ENCODE data around the gene FBXO31.

DNA sequence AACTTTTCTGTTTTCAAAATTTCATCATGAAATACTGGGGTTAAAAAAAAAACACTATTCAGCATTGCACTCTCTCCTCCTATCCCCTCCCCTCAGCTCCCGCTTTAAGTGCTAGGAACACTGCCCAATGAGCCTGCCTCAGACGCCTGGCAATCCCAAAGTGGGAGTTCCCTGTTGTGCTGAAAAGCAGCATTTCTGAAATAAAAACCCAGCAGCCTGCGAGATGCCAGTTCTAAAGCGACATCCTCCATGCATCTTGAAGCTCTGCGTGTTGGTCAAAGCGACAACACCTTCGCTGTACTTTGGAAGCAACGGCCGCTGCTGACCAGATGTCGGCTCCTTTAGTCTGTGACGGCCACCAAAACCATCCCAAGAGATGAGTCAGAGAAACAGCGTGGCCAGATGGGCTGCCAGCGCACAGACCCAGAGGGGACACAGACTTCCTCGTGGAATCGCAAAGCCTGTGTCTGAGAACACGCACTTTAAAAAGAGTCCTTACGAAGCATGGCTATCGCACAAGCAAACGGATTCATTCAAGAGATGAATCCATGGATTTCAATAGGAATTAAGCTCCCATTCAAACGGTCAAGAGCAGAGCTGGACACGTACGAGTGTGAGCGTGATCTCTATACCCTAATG lies 32.8 kb downstream of the FBXO31 start:
- no peak for TF ChIP-seq ZNF274 (IDR thresholded peaks at IDR 0.05; ENCODE audit: borderline replicate concordance, low read depth, low read length)
- no peak for TF ChIP-seq ZKSCAN1 (IDR thresholded peaks at IDR 0.05; ENCODE audit: low read depth, low read length)
- no peak for TF ChIP-seq CTCF (IDR thresholded peaks at IDR 0.05 in 2 of 3, conservative IDR thresholded peaks at IDR 0.05 in 1 of 3; ENCODE audit: insufficient read depth in 2 of 3, low read depth in 1 of 3, low read length in 3 of 3)

Measured in K562 (cell line).